COLO668 (cell line): Measurements from ENCODE around the gene KCTD5.
"Not testable (repeated sequence)": the region's sequence is repeated elsewhere in the genome, so short reads cannot be mapped to it uniquely, and the experiment has no call there.

Experiments
- DNase-seq: peaks from one replicate; lab custom pipeline; 2025; ENCODE audit not compliant: unreplicated experiment; lab: John Stamatoyannopoulos, UW

Gene KCTD5

GRCh38 chr16:2721634-2722173 lies 39.4 kb downstream of the KCTD5 start:
- not testable (repeated sequence) for DNase-seq

DNA sequence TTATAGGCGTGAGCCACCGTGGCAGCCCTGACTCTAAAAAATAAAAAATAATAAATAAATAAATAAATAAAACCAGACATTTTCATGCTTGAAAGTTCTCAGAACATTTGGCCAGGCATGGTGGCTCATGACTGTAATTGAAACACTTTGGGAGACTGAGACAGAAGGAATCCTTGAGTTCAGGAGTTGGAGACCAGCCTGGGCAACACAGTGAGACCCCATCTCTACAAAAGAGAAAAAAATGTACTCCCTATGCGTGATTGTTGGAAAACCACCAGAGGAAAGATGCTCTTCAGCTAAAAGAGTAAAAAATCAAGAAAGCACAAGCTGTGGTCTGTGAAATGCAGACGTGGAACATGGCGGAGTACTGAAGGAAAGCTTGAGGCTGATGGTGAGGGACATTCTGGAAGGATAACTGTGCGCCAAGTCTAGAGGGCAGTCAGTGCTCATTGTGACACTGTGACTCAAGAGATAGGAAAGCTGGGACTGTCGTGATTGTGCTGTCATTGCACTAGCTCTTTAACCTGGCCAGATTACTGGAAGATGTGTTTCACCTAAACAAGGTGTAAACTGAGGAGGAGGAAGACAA lies 41.9 kb downstream of the KCTD5 start:
- no peak for DNase-seq

GRCh38 chr16:2724816-2725348 lies 42.6 kb downstream of the KCTD5 start:
- DNase-seq: no peak

GRCh38 chr16:2726923-2727322 lies 44.6 kb downstream of the KCTD5 start:
- no peak for DNase-seq

DNA sequence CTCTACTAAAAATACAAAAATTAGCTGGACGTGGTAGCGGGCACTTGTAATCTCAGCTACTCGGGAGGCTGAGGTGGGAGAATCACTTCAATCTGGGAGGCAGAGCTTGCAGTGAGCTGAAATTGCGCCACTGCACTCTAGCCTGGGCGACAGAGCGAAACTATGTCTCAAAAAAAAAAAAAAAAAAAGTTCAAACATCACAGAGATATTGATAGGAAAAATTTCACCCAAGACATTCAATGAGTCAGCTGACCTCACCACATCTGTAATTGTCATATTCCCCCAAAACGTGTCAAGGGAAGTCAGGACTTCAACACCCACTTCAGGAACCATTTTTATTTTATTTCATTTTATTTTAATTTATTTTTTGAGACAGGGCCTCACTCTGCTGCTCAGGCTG lies 45.7 kb downstream of the KCTD5 start:
- DNase-seq: no peak

GRCh38 chr16:2734844-2735515 lies 52.7 kb downstream of the KCTD5 start:
- DNase-seq: no peak

GRCh38 chr16:2736476-2737237 lies 54.3 kb downstream of the KCTD5 start:
- DNase-seq: no peak

GRCh38 chr16:2737238-2737605 lies 54.9 kb downstream of the KCTD5 start:
- DNase-seq: no peak

GRCh38 chr16:2737895-2738418 lies 55.6 kb downstream of the KCTD5 start:
- DNase-seq: no peak

DNA sequence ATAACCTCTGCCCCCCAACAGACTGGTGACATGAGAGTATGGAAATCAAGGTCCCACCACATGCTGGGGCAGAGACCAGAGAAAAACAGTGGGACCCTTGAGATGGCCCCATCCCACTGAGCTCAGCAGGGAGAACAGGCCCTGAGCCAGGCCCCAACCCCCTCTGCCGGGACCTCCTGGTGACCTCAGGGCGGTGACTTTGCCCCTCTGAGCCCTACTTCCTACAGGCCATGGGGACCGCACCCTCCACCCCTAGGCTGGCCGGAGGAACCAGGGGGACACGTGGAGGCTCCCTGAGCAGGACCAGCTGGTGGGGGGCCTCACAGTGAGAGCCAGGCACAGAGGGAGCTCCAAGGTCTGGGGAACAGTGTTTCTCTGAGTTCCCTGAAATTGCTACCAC lies 56.3 kb downstream of the KCTD5 start:
- no peak for DNase-seq

DNA sequence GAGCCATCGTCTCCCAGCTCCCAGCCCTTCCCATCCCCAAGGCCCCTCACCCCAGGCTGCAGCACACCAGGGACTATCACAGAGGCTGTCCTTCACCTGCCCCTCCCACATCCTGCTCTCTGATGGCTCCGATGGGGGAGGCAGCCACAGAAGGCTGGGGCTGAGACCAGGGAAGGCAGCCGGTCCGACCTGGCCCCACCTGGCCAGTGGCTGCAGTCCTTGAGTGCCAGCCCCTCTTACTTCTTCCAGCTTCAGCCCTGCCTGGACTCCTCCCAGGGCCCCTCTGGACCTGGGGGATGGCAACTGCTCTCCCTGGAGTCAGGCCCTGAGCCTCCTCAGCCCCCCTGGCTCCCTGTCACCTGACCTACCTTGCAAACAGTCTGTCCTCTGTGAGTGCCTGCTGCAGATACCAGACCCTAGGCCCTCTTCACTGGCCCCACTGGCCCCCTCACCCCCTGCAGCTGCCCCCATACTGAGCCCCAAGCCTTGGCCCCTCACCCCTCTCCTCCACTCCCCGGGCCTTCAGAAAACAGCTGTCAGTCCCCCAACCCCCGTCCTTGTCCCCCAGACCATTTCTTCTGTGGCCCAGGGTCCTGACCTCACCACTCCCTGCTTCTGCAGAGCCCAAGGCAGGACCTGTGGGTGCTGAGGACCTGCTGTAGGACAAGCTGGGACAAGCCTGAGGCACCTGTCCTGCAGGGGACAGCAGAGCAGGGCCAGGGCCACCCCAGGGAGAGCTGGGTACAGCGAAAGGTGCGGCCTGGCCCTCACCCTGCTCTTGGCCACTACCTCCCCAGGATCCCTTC lies 57.5 kb downstream of the KCTD5 start:
- no peak for DNase-seq

DNA sequence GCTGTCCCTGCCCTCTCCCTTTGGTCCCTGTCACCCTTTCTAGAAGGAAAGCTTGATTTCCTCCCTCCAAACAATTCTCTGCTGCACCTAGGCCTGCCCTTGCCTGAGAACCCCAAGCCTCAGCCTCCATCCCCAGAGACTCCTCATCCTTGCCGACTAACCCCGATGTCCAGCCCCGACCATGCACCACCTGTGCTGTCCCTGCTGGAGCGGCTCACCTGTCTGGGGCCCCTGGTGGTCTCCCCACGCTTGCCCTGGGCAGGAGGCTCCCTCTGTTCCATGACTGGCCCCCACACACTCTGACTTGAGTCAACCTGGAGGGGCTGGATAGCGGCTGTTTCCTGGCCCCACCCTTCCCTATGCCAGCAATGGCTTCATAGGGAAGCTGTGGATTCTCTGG lies 58.2 kb downstream of the KCTD5 start:
- DNase-seq: no peak

DNA sequence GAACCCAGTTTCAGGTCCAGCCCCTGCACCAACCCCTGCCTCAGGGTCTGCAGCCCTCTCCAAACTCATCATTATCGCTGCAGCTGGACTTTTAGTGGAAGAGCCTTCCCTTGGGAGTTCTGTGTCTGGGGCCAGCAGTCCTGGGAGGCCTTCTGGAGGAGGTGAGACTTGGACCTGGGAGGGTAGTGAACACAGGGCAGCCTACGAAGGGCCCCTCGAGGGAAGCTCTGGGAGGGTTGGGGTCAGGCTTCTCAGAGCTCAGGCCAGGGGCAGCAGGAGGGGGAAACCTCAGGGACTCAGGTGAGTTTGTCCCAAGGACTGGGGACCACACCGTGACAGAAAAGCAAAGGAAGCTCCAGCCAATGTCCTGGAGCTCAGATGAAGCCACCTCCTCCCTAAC lies 58.8 kb downstream of the KCTD5 start:
- no peak for DNase-seq

DNA sequence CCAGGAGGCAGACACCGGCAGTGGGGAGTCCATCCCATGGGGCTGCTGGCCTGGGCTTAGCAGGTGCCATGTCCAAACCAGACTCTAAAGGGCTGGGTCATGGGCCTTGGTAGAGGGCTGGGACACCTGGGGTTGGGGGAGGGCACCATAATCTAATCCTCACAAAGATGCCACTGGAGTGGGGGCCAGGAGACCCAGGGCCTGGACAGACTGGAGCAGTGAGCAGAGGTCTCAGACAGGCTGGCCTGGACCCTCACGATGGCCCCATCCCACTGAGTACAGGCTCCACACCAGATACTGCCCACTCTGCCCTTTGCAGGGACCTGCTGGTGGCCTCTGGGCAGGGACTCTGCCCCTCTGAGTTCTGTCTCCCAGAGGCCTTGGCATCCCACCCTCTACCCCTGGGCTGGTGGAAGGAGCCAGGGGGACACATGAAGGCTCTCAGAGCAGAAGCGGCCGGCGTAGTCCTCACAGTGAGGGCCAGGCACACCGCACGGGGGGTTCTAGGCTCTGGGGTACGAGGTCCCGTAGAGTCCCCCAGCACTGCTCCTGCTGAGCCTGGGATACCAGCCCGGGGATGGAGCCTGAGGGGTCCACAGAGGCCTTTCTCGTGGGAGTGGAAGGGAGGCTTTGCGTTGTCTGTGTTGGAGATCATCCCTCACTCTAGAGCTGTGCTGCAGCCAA lies 60.1 kb downstream of the KCTD5 start:
- DNase-seq: no peak

DNA sequence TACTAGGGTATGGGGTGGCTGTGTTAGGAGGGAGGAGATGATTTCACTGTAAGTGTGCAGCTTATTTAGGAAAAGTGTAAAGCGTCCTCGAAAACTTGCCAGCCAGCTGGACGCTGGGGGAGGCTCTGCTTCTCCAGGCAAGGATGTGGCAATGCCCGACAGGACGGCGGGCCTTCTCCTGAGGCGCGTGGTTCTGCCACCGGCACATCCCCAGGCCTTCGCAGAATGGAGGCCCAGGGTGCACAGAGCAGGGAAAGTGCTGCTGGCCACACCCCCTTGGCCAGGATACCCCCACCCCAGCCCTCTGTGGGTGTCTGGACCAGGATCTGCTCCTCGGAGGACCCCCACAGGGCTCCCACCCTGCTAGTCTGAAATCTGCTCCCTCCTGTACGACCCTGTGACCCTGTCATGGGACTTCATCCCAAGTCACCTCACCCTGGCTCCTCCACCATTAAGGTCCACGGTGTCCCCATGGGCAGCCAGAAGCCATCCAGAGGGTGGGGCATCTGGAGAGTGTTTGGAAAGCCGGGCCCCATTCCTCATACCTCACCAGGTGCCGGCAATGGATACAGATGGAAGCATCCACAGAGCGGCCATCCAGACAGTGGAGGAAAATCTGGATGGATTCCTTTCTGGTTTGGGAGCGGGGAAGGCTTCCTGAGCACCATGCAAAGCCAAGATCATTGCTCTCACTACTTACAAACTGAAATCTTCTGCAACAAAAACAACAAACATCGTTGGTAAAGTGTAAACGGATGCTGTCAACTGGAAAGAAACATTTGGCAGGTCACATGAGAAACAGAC lies 60.9 kb downstream of the KCTD5 start:
- DNase-seq: no peak

GRCh38 chr16:2744711-2745110 lies 62.4 kb downstream of the KCTD5 start:
- DNase-seq: no peak

DNA sequence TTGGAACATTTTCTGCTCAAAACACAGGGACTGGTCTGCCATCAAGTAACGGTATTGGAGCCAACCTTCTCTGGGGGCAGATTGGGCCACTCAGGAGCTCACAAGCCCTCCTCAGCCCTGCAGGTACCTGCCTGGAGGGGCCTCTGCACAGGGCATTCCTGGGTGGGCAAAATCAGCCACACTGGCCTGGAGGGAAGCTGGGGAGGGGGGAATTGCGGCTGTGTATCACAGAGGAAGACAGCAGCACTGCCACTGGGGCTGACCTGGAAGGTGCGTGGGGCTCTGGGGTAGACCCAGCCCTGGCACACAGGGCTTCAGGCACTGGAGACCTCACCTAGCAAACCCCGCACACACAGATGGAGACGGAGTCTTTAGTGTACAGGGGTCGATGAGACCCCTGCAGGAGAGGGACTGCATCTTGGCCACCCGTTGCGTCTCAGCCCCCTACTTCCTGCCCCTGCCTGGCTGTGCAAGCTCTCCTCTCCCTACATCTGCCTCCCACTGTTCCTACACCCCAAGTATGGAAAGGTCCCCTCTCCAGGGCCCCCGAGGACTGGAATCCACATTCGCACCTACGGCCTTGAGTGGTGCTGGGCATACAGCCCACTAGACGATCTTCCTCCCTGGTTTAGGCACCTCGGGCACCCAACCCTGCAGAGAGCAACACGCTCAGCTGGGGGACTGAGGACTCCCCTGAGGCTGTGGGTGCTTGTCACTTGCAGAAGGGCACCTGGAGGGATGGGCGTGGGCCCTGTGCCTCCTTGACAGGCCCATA lies 63.0 kb downstream of the KCTD5 start:
- DNase-seq: no peak

DNA sequence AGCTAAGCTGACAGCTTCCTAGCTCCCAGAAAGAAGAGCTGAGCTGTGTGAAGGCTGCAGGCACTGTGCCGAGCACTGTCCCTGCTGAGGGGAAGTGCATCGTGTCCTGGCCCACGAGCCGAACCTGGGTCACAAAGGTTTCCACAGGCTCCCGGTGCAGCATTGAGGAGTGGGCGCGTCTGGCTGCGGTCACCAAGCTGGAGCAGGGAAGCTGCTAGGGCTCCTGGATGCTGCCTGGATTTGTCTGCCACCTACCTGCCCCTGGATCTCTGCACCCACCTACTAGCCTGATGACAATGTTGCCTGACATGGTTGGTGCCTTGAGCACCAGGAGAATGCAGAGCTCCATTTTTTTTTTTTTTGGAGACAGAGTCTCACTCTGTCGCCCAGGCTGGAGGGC lies 63.6 kb downstream of the KCTD5 start:
- DNase-seq: no peak
